NB4 (cell line): Measurements from ENCODE around the gene STRA6.

Experiments
- DNase-seq: peaks from one replicate; pipeline ENCODE4 v3.0.0; 2010; ENCODE audit warnings: low read depth
- H3K4me3 ChIP-seq: one replicate; pipeline ENCODE4 v1.5.1; 2011; ENCODE audit warnings: mild to moderate bottlenecking, low read depth, low read length, moderate library complexity
- CTCF ChIP-seq: IDR thresholded peaks from one replicate; pipeline ENCODE4 v1.5.1; 2012; ENCODE audit warnings: low read depth, low read length
- MYC ChIP-seq: IDR thresholded peaks from 2 replicates; pipeline ENCODE4 v1.6.1; 2011; ENCODE audit warnings: low read depth, low read length
- POLR2A ChIP-seq: IDR thresholded peaks from 2 replicates; pipeline ENCODE4 v1.6.1; 2011; ENCODE audit warnings: mild to moderate bottlenecking; ENCODE audit not compliant: insufficient read length; ENCODE audit errors: extremely low read depth
- TF ChIP-seq, protein P1 (sequence below): IDR thresholded peaks from 2 replicates; pipeline ENCODE4 v1.6.1; 2011; ENCODE audit warnings: low read depth, low read length

STRA6 gene

GRCh38 chr15:74210729-74211128 lies 8.1 kb upstream of the STRA6 start:
- no peak for TF ChIP-seq POLR2A
- TF ChIP-seq MYC: no peak
- TF ChIP-seq, protein P1, sequence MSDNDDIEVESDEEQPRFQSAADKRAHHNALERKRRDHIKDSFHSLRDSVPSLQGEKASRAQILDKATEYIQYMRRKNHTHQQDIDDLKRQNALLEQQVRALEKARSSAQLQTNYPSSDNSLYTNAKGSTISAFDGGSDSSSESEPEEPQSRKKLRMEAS: no peak
- no peak for TF ChIP-seq CTCF
- no peak for DNase-seq
- H3K4me3 ChIP-seq: no peak overlapping the region

DNA sequence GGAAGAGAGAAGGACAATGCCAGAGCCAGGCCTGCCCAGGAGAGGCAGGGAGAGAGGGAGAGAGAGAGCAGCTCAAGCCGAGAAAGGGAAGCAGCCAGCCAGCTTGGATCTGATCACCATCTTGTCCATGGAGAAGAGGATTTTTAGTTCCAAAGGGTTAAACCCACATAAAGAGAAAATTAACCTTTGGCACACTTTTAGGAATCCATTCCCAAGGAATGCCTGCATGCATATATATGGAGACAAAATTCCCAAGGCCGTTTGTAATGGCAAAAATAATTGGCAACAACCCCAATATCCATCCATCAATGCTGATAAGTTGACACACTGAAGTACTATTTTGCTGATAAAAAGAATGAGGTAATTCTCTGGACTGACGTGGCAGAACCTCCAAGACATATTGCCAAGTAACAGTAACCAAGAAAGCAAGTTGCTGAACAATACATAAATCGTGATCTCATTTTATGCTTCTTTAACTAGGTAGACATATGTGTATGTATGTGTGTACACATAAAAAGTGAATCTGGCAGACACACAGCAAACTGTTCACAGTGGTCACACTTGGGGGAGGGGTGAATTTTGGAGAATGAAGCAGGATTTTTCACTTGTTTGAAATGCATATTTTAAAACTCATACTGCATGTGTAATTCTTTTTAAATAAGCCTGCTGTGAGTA lies 7.5 kb upstream of the STRA6 start:
- TF ChIP-seq MYC: no peak
- TF ChIP-seq, protein P1: no peak
- no peak for TF ChIP-seq CTCF
- no peak for TF ChIP-seq POLR2A
- H3K4me3 ChIP-seq: no peak overlapping the region
- DNase-seq: no peak

DNA sequence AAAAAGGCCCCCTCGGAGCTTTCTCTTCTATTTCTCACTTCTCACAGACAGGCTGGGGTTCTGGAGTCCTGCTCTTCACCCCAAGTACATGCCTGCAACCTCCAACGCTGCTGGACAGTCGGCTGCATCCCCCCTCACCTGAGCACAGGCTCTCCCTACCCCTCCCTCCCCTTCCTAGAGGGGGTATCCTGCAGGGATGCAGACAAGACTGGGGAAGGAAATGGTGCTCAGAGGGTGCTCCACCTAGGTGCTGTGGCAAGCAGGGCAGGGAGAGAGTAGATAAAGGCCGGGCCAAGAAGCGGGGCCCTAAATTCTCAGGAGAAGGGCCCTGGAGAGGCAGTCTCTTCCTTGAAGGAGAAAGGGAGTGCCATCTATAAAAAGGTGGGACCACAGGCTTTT lies 7.0 kb upstream of the STRA6 start:
- TF ChIP-seq CTCF (no peak), MYC (no peak), POLR2A (no peak)
- TF ChIP-seq, protein P1: no peak
- DNase-seq: no peak
- H3K4me3 ChIP-seq: no peak overlapping the region

DNA sequence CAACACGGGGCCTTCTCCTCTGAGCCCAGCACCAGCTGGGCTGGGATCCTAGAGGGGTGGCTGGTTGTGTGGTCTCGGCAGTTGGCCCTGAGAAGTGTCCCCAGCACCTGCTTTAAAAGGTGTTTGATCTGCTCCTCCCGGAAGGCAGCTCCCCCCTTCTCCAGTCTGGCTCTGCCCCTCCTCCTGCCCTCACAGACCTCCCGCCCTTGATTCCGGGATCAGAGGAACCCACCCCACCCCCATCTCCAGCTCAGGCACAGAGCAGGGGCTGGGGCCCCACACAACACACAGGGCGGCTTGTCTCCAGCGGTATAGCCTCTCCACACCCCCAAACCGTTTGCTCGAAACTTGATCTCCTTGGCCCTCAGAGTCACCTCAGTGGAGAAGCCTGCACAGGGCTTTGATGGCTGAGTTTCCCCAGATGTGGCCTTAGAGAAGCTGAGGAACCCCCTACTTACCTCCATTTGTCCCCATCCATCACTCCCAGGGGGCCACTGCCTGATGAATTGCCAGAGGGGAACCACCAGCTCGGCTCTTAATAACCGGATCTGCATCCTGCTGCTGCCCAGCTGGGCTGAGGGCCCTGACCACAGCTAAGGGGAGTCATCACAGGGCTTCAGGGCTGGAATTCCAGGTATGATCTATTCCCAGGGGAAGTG lies 6.4 kb upstream of the STRA6 start:
- no peak overlapping the region for H3K4me3 ChIP-seq
- no peak for DNase-seq
- TF ChIP-seq MYC: no peak
- no peak for TF ChIP-seq POLR2A
- TF ChIP-seq, protein P1: no peak
- no peak for TF ChIP-seq CTCF

DNA sequence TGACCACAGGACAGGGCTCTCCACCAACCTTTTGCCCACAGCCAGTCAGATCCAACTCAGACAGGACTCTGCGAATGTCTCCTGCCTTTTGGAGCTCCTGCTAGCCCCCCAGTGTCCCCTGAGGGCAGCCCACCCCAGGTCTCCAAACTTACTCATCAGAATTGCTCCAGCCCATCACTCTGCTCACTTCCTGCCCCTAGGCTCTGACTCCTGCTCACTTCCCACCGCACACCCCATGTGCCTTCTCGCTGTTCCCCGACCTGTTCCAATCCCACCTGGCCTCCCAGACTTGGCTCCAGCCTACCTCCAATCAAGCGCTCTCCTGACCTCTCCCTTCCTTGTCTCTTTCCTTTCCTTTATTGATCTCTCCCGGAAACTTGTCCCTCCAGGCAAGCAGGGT lies 5.9 kb upstream of the STRA6 start:
- TF ChIP-seq, protein P1: no peak
- TF ChIP-seq MYC (no peak), CTCF (no peak), POLR2A (no peak)
- H3K4me3 ChIP-seq: no peak overlapping the region
- no peak for DNase-seq
